GM12874 (cell line): ENCODE data around the gene DENR.
A peak's percentile ranks its signal among the peaks of the same experiment; 100 is the strongest.

ENCODE experiments used
- TF ChIP-seq, protein P1 (sequence below): IDR thresholded peaks from 2 replicates; pipeline ENCODE4 v1.5.1; 2011; ENCODE audit warnings: low read depth, mild to moderate bottlenecking, control low read depth, low read length, moderate library complexity; ENCODE audit not compliant: insufficient read depth

DENR gene

DNA sequence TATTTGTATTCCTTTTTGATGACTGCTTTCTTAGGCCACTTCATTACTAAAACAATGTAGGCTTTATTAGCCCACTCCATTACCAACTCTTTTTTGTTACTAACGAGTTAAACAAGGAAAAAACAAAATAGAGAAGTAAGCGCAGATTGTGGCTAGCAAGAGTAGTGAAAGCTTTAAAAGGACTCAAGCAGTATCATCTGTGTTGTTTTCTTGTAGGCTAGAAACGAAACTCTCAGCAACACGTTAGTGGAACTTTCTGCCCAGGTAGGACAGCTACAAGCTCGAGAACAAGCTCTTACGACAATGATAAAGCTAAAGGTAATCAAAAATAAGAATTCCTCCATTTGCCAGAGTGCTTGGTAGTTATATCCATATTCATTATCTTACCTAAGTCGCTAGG lies 32.9 kb downstream of the DENR start:
- TF ChIP-seq, protein P1, sequence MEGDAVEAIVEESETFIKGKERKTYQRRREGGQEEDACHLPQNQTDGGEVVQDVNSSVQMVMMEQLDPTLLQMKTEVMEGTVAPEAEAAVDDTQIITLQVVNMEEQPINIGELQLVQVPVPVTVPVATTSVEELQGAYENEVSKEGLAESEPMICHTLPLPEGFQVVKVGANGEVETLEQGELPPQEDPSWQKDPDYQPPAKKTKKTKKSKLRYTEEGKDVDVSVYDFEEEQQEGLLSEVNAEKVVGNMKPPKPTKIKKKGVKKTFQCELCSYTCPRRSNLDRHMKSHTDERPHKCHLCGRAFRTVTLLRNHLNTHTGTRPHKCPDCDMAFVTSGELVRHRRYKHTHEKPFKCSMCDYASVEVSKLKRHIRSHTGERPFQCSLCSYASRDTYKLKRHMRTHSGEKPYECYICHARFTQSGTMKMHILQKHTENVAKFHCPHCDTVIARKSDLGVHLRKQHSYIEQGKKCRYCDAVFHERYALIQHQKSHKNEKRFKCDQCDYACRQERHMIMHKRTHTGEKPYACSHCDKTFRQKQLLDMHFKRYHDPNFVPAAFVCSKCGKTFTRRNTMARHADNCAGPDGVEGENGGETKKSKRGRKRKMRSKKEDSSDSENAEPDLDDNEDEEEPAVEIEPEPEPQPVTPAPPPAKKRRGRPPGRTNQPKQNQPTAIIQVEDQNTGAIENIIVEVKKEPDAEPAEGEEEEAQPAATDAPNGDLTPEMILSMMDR, result no peak

DNA sequence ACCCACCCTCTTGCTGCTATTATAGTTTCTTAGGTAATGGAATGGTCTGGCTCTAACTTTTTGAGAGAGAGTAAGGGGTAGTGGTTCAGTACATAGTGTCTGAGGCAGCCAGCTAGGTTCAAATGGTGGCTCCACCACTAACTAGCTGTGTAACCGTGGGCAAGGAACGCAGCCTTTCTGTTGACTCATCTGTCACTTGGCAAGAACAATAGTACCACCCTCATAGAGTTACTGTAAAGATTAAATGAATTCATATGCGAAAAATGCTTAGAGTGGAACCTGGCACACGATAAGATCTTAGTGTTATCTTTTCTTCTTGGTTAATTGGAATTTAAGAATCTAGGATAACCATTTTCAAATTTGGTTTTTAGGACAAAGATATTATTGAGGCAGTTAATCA lies 35.8 kb downstream of the DENR start:
- TF ChIP-seq, protein P1, result no peak

DNA sequence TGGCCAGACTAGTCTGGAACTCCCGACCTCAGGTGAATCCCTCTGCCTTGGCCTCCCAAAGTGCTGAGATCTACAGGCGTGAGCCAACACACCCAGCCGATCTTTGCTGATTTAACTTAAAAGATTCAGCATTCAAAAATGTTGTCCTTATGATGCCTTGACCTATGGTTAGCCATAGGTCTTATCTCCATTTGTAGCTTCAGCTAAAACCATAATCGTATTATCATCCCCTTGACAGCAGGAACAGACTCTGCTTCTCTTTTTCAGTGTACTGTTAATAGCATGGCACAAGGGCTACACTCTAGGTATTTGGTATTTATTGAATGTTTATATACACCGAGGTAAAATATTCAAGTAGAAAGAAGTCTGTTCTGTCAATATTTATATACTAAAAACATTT lies 37.0 kb downstream of the DENR start:
- TF ChIP-seq, protein P1, result no peak

DNA sequence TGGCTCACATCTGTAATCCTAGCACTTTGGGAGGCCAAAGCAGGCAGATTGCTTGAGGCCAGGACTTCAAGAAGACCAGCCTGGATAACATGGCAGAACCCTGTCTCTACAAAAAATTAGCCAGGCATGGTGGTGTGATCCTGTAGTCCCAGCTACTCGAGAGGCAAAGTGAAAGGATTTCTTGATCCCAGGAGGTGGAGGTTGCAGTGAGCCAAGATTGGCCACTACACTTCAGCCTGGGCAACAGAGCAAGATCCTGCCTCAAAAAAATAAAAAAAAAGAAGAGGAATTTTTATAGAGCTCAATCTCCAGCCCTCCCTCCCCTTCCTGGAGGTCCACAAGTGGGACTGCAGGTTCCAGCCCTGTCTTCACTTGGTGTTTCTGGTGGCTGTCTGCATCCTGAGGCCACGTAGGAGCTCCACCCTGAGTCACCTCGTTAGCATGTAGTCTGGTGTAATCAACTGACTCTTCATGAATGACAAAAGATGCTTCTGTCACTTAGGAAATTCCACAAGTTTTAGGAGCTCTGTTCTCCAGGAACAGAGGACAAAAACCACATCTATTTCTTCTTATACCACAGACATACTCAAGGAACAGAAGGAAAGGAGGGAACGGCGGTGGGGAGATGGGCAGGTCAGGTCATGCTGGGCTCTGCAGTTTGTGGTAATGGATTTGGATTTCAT lies 37.9 kb downstream of the DENR start:
- TF ChIP-seq, protein P1, result no peak

DNA sequence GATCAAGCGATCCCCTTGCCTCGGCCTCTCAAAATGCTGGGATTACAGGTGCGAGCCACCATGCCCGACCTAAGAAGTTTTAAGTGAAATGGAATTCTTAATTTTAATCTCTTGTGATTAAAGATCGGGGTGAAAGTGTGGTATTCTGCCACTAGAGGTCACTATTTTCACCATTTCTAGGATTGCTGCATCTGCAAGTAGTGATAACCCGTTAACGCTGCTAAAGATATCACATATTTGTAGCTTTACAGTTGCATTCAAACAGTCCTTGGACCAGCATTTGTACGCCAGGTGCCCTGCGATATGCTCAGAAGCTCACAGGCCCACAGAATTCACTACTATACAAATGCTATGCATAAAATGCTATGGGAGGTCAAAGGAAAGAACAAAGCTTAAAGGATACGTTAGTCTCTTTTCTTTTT lies 41.1 kb downstream of the DENR start:
- TF ChIP-seq, protein P1, result peak; percentile 59

DNA sequence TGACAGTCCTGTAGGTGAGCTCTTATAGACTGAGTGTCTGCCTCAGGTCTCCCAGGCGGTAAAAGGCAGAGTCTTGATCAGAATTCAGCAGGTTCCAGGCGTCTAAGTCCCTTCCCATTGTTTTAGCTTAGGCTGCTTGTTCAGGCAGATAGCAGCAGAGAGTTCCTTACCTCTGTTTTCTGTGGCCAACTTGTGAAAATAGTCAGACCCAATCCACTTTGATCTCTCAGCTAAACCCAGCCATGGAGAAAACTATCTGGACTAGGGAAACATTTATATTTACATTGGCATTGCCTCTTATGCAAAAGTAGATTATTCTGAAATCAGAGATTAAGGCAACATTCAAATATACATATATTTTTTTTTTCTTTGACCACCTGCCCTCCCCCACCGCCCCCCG lies 43.2 kb downstream of the DENR start:
- TF ChIP-seq, protein P1, result no peak

DNA sequence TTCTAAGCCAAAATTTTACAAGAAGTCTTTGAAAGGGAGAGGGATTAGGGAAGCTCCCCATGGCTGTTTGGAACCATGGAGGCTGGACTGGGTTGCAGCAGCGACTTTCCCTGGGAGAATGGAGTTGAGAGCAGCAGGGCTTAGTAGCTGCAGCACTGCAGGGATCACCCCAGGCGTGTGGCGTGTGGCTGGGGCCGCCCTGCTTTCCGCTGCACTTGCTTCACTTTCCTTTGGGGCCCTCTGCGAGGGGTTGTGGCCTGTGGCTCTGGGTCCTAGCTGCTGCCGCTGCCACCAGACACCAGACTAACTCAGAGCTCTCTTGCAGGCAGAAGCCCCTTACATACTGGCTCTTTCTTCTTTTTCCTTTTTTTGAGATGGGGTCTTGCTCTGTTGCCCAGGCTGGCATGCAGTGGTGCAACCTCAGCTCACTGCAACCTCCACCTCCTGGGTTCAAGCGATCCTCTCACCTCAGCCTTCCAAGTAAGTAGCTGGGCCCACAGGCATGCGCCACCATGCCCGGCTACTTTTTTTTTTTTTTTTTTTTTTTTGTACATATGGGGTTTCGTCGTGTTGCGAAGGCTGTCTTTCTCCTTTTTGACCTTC lies 47.1 kb downstream of the DENR start:
- TF ChIP-seq, protein P1, result no peak
